ENCODE results near the gene SH3BP5.

GRCh38 chr3:15263120-15263519 is 69.3 kb downstream of the SH3BP5 start:
- no peak for TF ChIP-seq POLR2A (IDR thresholded peaks at IDR 0.05; ENCODE audit: borderline replicate concordance, extremely low read depth, insufficient read depth, insufficient read length)
- no peak for TF ChIP-seq POLR2AphosphoS5 (IDR thresholded peaks at IDR 0.05; ENCODE audit: low read depth, low read length)
- no peak for TF ChIP-seq ZNF274 (IDR thresholded peaks at IDR 0.05; ENCODE audit: low read depth, low read length)
- no peak for TF ChIP-seq CTCF (IDR thresholded peaks at IDR 0.05 in 2 of 3, conservative IDR thresholded peaks at IDR 0.05 in 1 of 3; ENCODE audit: borderline replicate concordance in 1 of 3, insufficient read depth in 1 of 3, low read depth in 2 of 3, low read length in 2 of 3)
- TF ChIP-seq YY1 (IDR thresholded peaks at IDR 0.05; ENCODE audit: extremely low read depth, insufficient replicate concordance, low read depth, low read length), result no peak
- TF ChIP-seq EZH2 (IDR thresholded peaks at IDR 0.05), result no peak
- TF ChIP-seq CEBPB (IDR thresholded peaks at IDR 0.05; ENCODE audit: low read depth), result no peak
